ENCODE measurements around the gene RNF32. TPM values are rescaled to one million over a fixed set of nuclear protein-coding genes. Genes with fewer than 3 reads are reported as not detected.
A peak's percentile ranks its signal among the peaks of the same experiment; 100 is the strongest.

The RNF32 gene
- polyA plus RNA-seq, 1 donor = 3.7 TPM

DNA sequence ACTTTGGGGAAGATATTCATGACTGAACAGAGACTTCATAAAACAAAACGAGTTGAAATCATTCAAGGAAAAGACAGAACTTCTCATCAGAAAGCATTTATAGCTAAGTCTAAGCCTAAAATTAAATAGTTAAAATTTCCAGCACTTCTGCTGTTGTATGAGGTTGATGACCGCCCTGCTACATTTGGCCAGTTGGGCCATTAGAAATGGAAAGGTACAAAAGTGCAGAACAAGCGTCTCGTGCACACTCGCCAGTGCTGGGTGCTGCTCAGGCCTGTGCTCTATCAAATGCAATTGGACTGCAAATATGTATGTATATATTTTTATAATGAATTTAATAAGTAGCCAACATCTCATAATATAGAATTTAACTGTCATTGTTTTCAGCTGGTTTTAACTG, 34.4 kb upstream of the RNF32 start:
- Histone ChIP-seq H3K4me3 (ENCODE audit: low read length) (no peak overlapping the region), H3K4me1 (ENCODE audit: control insufficient read depth, insufficient read depth, low read length) (peaks cover 55% of the 10 kb centered on the region), H3K36me3 (ENCODE audit: control insufficient read depth, insufficient read depth, low read length) (no peaks in the 10 kb centered on the region), H3K27me3 (ENCODE audit: control insufficient read depth, insufficient read depth, low read length) (no peaks in the 10 kb centered on the region), H3K27ac (ENCODE audit: low read length) (no peak overlapping the region), H3K9me3 (ENCODE audit: control insufficient read depth, low read depth, low read length) (peaks cover 8% of the 10 kb centered on the region)
- 100% methylated on average over 1 of the region's 5 CpGs for WGBS (ENCODE audit: insufficient coverage, low lambda C conversion rate)
- no peak for DNase-seq

DNA sequence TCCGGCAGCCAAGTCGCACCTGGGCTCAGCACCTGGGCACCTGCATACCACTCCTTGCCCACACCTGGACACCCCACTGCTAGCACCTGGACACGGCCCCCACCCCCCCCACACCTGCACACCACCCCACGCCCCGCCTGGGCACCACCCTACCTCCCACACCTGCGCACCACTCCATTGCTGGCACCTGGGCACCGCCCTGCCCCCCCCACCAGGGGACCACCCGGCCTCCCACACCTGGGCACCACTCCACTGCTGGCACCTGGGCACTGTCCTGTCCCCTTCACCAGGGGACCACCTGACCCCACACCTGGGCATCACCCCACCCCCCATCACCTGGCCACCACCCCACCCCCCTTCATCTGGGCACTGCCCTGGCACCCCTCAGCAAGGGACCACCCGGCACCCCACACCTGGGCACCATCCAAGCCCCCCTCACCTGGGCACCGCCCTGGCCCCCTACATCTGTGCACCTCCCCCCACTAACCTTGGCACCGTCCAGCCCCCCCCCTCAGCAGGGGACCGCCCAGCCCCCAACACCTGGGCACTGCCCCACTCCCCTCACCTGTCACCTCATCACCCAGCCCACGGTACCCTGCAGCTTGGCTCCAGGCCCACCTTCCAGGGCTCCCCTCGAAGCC, 33.8 kb upstream of the RNF32 start:
- Histone ChIP-seq H3K4me1 (ENCODE audit: control insufficient read depth, insufficient read depth, low read length) (peaks cover 62% of the 10 kb centered on the region), H3K27ac (ENCODE audit: low read length) (no peak overlapping the region), H3K36me3 (ENCODE audit: control insufficient read depth, insufficient read depth, low read length) (no peaks in the 10 kb centered on the region), H3K27me3 (ENCODE audit: control insufficient read depth, insufficient read depth, low read length) (no peaks in the 10 kb centered on the region), H3K4me3 (ENCODE audit: low read length) (peak overlapping the region; percentile 52), H3K9me3 (ENCODE audit: control insufficient read depth, low read depth, low read length) (peaks cover 8% of the 10 kb centered on the region)
- DNase-seq = no peak
- no CpG with 5 or more reads among the region's 14 CpGs for WGBS (ENCODE audit: insufficient coverage, low lambda C conversion rate)

DNA sequence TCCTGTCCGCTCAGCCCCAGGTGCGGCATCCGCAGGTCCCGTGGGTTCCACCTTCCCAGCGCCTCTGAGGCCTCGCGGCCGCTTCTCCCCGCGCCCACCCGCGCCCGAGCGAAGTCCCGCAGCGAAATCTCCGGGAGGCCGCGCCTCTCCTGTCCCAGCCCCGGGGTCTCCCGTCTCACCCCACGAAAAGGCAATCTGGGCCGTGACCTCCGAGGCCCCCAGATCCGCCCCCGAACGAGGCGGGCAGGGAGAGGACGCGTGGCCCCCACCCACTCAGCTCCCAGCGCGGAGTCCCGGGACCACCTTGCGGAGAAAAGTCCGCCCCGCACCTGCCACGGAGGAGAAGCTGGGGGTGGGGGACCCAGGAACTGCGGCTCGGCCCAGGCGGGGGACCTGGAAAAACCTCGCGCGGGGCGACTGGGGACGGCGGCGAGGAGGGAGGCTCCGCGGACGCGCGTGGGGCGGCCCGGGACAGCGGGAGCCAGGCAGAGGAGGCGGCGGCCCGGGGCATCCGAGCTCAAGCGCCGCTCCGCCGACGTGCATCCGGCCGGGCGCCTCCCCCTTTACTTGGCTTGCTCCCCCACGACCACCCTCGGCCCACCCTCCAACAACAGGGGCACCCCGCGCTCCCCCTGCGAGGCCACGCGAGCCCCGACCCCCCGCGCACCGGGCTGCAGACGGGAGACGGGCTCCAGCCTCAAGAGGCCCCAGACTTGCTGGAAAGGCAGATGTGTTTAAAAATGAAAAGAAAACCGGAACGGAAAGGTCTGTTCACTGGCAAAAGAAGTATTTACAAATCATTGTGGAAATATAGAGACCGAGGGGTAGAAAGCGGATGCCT, 33.0 kb upstream of the RNF32 start:
- WGBS (ENCODE audit: insufficient coverage, low lambda C conversion rate) = 35% methylated on average over 4 of the region's 84 CpGs
- Histone ChIP-seq H3K27me3 (ENCODE audit: control insufficient read depth, insufficient read depth, low read length) (no peaks in the 10 kb centered on the region), H3K9me3 (ENCODE audit: control insufficient read depth, low read depth, low read length) (peaks cover 8% of the 10 kb centered on the region), H3K4me1 (ENCODE audit: control insufficient read depth, insufficient read depth, low read length) (peaks cover 63% of the 10 kb centered on the region), H3K36me3 (ENCODE audit: control insufficient read depth, insufficient read depth, low read length) (no peaks in the 10 kb centered on the region), H3K27ac (ENCODE audit: low read length) (peak overlapping the region; percentile 69), H3K4me3 (ENCODE audit: low read length) (peak overlapping the region; percentile 52)
- peak in 1 of 2 donors; percentile 24 for DNase-seq

DNA sequence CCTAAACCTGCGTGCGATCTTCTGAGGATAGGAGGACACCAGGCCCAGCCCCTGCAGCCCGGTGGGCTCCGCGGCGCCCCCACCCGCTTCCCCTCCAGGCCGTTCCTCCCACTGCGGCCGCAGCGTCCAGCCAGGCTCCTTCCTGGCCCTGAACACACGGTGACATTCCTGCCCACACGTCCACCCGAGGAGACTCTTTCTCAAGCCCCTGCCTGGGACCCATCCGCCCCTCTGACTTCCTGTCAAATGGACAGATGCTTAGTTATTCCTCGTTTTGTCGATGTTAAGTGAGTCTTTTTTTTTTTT, 32.4 kb upstream of the RNF32 start:
- DNase-seq = peak in 1 of 2 donors; percentile 25
- H3K4me3 ChIP-seq (ENCODE audit: low read length) = peak overlapping the region; percentile 52
- peaks cover 63% of the 10 kb centered on the region for H3K4me1 ChIP-seq (ENCODE audit: control insufficient read depth, insufficient read depth, low read length)
- no peaks in the 10 kb centered on the region for H3K27me3 ChIP-seq (ENCODE audit: control insufficient read depth, insufficient read depth, low read length)
- no peaks in the 10 kb centered on the region for H3K36me3 ChIP-seq (ENCODE audit: control insufficient read depth, insufficient read depth, low read length)
- peak overlapping the region; percentile 69 for H3K27ac ChIP-seq (ENCODE audit: low read length)
- peaks cover 8% of the 10 kb centered on the region for H3K9me3 ChIP-seq (ENCODE audit: control insufficient read depth, low read depth, low read length)
- WGBS (ENCODE audit: insufficient coverage, low lambda C conversion rate) = no CpG with 5 or more reads among the region's 17 CpGs

DNA sequence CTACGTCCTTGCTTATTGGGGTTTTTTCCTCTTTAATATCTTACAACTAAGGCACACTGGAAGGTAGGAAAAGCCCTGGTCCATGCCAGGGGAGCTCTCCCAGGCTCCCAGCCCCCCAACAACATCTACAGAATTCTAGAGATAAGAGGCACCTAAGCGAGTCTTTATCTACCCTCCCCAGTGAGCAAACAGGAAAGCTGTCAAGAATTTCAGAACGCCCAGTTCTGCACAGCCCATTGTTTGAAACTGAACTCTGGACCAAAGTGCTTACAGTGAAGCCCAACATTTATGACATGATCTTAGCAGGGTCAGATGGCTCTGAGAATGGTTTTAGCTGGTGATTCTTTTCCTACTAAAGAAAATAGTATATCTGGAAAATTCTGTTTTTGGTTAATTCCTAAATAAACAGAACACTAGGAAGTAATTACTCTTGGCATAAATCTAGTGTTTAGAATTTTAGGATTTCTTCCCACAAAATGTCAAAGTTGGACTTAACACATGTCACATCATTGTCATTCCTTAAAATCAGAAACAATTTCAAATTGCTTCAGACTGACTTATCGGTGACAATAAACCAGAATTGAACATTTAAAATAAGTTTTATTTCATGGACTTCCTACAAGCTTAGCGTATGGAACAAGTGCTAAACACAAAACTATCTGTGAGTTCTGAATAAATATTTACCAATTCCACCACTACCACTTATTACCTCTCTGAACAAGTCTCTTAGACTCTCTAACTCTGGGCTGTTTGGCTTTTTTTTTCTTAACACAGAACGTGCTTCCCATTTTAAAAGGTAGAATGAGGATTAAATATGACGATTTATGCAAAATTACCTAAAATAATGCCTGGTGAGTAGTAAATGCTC, 31.3 kb upstream of the RNF32 start:
- Histone ChIP-seq H3K4me1 (ENCODE audit: control insufficient read depth, insufficient read depth, low read length) (peaks cover 67% of the 10 kb centered on the region), H3K4me3 (ENCODE audit: low read length) (no peak overlapping the region), H3K27ac (ENCODE audit: low read length) (peak overlapping the region; percentile 69), H3K27me3 (ENCODE audit: control insufficient read depth, insufficient read depth, low read length) (no peaks in the 10 kb centered on the region), H3K36me3 (ENCODE audit: control insufficient read depth, insufficient read depth, low read length) (no peaks in the 10 kb centered on the region), H3K9me3 (ENCODE audit: control insufficient read depth, low read depth, low read length) (peaks cover 8% of the 10 kb centered on the region)
- DNase-seq = peak; percentile 85 to 93
- WGBS (ENCODE audit: insufficient coverage, low lambda C conversion rate) = 23% methylated on average over 2 of the region's 7 CpGs

DNA sequence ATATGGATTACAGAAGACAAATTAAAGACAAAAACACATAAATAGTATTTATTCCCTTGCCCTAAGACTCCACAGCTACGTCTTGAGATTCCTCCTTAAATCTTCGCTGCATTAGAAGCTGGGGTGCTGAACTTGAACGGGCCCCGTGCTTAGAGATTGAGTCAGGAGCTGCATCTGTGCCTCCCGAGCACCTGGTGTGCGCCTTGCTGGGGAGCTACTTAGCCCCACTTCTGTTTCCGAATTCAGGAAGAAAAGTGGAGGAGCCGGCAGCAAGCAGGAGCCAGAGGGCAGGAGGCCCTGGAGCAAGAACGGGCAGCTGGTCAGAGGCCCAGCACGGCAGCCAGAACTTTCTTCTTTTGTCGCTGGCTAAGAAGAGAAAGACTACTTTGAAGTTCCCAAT, 30.4 kb upstream of the RNF32 start:
- H3K27ac ChIP-seq (ENCODE audit: low read length) = peak overlapping the region; percentile 69
- no peaks in the 10 kb centered on the region for H3K36me3 ChIP-seq (ENCODE audit: control insufficient read depth, insufficient read depth, low read length)
- no peaks in the 10 kb centered on the region for H3K27me3 ChIP-seq (ENCODE audit: control insufficient read depth, insufficient read depth, low read length)
- no peak overlapping the region for H3K4me3 ChIP-seq (ENCODE audit: low read length)
- peaks cover 66% of the 10 kb centered on the region for H3K4me1 ChIP-seq (ENCODE audit: control insufficient read depth, insufficient read depth, low read length)
- WGBS (ENCODE audit: insufficient coverage, low lambda C conversion rate) = no CpG with 5 or more reads among the region's 11 CpGs
- peak in 1 of 2 donors; percentile 14 for DNase-seq
- peaks cover 8% of the 10 kb centered on the region for H3K9me3 ChIP-seq (ENCODE audit: control insufficient read depth, low read depth, low read length)

DNA sequence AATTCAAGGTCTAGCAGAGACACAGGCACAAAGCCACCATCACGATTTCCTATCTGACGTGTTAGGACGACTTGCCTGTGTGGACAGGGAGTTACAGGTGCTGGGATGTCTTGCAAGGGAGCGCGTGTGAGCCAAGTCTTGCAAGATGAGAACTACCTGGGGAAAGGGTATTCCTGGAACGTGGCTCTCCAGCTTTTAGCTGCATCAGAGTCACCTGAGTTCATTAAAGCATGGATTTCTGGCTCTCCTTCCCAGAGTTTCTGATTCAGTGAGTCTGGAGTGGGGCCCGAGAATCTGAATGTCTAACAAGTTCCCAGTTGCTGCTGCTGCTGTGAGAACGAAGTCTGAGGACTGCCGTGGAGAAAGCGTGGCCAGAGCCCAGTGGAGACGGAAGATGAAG, 30.0 kb upstream of the RNF32 start:
- peaks cover 8% of the 10 kb centered on the region for H3K9me3 ChIP-seq (ENCODE audit: control insufficient read depth, low read depth, low read length)
- DNase-seq = no peak
- H3K27me3 ChIP-seq (ENCODE audit: control insufficient read depth, insufficient read depth, low read length) = no peaks in the 10 kb centered on the region
- peaks cover 67% of the 10 kb centered on the region for H3K4me1 ChIP-seq (ENCODE audit: control insufficient read depth, insufficient read depth, low read length)
- no peaks in the 10 kb centered on the region for H3K36me3 ChIP-seq (ENCODE audit: control insufficient read depth, insufficient read depth, low read length)
- no peak overlapping the region for H3K4me3 ChIP-seq (ENCODE audit: low read length)
- peak overlapping the region; percentile 69 for H3K27ac ChIP-seq (ENCODE audit: low read length)
- WGBS (ENCODE audit: insufficient coverage, low lambda C conversion rate) = no CpG with 5 or more reads among the region's 11 CpGs

DNA sequence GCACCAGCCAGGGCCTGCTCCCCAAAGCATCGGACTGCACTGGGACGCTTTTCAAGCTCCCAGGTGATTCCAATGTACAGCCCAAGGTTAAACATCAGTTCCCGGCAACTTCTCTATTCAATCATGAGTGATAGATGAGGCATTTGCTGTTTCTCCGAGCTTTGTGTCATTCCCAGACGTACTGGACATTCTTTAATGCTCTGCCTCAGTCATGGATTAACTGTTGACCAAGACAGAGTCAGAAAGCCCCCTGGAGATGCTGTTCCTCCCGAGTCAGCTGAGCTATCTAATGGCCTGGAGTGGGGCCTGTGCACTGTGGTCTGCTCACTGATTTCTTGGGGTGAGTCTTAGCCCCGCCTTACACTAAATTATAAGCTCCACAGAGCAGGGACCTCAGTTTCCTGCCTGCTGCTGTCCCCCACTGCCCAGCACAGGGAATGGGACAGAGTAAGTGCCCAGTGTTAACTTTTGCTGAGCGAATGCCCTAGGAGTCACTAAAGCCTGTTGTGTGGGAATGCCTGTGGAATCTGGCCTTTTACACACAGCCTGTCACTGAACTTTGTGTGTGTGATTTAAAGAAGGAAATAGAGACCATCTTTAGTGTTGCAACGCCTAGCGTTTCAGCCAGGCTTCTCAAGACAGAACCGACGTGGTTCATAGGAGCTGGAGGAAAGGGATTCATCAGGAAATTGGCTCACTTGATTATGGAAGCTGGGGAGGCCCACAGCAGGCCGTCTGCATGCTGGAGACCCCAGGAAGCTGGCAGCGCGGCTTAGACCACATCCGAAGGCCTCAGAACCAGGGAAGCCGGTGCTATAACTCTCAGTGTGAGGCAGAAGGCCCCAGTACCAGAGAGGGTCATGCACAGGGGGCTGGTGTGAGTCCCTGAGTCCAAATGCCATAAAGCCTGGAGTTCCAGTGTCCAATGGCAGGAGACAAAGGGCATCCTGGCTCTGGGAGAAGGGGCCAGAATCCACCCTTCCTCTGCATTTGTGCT, 29.3 kb upstream of the RNF32 start:
- Histone ChIP-seq H3K4me1 (ENCODE audit: control insufficient read depth, insufficient read depth, low read length) (peaks cover 71% of the 10 kb centered on the region), H3K4me3 (ENCODE audit: low read length) (no peak overlapping the region), H3K27ac (ENCODE audit: low read length) (peak overlapping the region; percentile 69), H3K36me3 (ENCODE audit: control insufficient read depth, insufficient read depth, low read length) (no peaks in the 10 kb centered on the region), H3K27me3 (ENCODE audit: control insufficient read depth, insufficient read depth, low read length) (no peaks in the 10 kb centered on the region), H3K9me3 (ENCODE audit: control insufficient read depth, low read depth, low read length) (peaks cover 8% of the 10 kb centered on the region)
- DNase-seq = peak in 1 of 2 donors; percentile 77
- 81% methylated on average over 3 of the region's 17 CpGs for WGBS (ENCODE audit: insufficient coverage, low lambda C conversion rate)

DNA sequence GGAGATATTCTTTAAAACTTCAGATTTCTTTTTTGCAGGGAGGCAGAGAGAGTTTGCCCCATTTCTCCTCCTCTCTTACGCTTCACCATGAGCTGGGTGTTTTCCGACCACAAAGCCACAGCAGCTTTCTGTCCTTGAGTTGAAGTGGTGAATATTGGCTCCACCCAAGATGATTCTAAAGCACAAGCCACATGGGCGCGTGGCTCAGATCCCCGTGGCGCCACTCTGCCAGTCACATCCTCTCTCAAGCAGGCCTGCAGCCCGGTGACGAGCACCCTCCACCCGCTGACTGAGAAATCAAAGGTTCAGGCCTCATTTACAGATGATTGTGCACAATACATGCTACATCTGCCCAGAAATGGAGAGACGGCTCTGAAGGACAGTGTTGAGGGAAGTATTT, 27.6 kb upstream of the RNF32 start:
- peak in 1 of 2 donors; percentile 15 for DNase-seq
- no CpG with 5 or more reads among the region's 10 CpGs for WGBS (ENCODE audit: insufficient coverage, low lambda C conversion rate)
- Histone ChIP-seq H3K36me3 (ENCODE audit: control insufficient read depth, insufficient read depth, low read length) (no peaks in the 10 kb centered on the region), H3K4me1 (ENCODE audit: control insufficient read depth, insufficient read depth, low read length) (peaks cover 78% of the 10 kb centered on the region), H3K27ac (ENCODE audit: low read length) (no peak overlapping the region), H3K27me3 (ENCODE audit: control insufficient read depth, insufficient read depth, low read length) (no peaks in the 10 kb centered on the region), H3K4me3 (ENCODE audit: low read length) (no peak overlapping the region), H3K9me3 (ENCODE audit: control insufficient read depth, low read depth, low read length) (peaks cover 3% of the 10 kb centered on the region)
